ENCODE results near the gene FRMD7. TPM values are rescaled to one million over a fixed set of nuclear protein-coding genes. Genes with fewer than 3 reads are reported as not detected.

FRMD7 gene
- total and polyA plus RNA-seq, 2 experiments from 2014 or later: not detected

DNA sequence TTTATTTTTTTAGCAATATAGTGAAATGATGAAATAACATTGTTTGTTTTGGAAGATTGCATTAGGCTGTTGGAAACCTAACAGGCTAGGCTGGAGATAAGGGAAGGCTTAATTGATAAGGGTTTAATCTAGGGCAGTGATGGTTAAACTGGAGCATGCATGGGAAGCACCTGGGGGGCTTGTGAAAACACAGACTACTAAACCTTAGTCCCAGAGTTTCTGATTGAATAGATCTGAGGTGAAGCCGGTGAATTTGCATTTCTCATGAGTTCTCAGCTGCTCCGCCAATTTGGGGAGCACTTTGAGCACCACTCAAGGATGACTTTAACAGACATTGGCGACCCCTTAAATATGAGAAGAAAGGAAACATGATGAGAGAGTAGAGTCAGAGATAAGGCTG lies 93.2 kb downstream of the FRMD7 start (continued):
- TF ChIP-seq, protein P1, sequence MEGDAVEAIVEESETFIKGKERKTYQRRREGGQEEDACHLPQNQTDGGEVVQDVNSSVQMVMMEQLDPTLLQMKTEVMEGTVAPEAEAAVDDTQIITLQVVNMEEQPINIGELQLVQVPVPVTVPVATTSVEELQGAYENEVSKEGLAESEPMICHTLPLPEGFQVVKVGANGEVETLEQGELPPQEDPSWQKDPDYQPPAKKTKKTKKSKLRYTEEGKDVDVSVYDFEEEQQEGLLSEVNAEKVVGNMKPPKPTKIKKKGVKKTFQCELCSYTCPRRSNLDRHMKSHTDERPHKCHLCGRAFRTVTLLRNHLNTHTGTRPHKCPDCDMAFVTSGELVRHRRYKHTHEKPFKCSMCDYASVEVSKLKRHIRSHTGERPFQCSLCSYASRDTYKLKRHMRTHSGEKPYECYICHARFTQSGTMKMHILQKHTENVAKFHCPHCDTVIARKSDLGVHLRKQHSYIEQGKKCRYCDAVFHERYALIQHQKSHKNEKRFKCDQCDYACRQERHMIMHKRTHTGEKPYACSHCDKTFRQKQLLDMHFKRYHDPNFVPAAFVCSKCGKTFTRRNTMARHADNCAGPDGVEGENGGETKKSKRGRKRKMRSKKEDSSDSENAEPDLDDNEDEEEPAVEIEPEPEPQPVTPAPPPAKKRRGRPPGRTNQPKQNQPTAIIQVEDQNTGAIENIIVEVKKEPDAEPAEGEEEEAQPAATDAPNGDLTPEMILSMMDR (conservative IDR thresholded peaks at IDR 0.05; ENCODE audit: low read depth in 2 of 2): no peak
- TF ChIP-seq, protein P2, sequence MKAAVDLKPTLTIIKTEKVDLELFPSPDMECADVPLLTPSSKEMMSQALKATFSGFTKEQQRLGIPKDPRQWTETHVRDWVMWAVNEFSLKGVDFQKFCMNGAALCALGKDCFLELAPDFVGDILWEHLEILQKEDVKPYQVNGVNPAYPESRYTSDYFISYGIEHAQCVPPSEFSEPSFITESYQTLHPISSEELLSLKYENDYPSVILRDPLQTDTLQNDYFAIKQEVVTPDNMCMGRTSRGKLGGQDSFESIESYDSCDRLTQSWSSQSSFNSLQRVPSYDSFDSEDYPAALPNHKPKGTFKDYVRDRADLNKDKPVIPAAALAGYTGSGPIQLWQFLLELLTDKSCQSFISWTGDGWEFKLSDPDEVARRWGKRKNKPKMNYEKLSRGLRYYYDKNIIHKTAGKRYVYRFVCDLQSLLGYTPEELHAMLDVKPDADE (IDR thresholded peaks at IDR 0.05): no peak
- no peak for TF ChIP-seq JUNB (IDR thresholded peaks at IDR 0.05; ENCODE audit: unreplicated experiment)
- TF ChIP-seq, protein P3, sequence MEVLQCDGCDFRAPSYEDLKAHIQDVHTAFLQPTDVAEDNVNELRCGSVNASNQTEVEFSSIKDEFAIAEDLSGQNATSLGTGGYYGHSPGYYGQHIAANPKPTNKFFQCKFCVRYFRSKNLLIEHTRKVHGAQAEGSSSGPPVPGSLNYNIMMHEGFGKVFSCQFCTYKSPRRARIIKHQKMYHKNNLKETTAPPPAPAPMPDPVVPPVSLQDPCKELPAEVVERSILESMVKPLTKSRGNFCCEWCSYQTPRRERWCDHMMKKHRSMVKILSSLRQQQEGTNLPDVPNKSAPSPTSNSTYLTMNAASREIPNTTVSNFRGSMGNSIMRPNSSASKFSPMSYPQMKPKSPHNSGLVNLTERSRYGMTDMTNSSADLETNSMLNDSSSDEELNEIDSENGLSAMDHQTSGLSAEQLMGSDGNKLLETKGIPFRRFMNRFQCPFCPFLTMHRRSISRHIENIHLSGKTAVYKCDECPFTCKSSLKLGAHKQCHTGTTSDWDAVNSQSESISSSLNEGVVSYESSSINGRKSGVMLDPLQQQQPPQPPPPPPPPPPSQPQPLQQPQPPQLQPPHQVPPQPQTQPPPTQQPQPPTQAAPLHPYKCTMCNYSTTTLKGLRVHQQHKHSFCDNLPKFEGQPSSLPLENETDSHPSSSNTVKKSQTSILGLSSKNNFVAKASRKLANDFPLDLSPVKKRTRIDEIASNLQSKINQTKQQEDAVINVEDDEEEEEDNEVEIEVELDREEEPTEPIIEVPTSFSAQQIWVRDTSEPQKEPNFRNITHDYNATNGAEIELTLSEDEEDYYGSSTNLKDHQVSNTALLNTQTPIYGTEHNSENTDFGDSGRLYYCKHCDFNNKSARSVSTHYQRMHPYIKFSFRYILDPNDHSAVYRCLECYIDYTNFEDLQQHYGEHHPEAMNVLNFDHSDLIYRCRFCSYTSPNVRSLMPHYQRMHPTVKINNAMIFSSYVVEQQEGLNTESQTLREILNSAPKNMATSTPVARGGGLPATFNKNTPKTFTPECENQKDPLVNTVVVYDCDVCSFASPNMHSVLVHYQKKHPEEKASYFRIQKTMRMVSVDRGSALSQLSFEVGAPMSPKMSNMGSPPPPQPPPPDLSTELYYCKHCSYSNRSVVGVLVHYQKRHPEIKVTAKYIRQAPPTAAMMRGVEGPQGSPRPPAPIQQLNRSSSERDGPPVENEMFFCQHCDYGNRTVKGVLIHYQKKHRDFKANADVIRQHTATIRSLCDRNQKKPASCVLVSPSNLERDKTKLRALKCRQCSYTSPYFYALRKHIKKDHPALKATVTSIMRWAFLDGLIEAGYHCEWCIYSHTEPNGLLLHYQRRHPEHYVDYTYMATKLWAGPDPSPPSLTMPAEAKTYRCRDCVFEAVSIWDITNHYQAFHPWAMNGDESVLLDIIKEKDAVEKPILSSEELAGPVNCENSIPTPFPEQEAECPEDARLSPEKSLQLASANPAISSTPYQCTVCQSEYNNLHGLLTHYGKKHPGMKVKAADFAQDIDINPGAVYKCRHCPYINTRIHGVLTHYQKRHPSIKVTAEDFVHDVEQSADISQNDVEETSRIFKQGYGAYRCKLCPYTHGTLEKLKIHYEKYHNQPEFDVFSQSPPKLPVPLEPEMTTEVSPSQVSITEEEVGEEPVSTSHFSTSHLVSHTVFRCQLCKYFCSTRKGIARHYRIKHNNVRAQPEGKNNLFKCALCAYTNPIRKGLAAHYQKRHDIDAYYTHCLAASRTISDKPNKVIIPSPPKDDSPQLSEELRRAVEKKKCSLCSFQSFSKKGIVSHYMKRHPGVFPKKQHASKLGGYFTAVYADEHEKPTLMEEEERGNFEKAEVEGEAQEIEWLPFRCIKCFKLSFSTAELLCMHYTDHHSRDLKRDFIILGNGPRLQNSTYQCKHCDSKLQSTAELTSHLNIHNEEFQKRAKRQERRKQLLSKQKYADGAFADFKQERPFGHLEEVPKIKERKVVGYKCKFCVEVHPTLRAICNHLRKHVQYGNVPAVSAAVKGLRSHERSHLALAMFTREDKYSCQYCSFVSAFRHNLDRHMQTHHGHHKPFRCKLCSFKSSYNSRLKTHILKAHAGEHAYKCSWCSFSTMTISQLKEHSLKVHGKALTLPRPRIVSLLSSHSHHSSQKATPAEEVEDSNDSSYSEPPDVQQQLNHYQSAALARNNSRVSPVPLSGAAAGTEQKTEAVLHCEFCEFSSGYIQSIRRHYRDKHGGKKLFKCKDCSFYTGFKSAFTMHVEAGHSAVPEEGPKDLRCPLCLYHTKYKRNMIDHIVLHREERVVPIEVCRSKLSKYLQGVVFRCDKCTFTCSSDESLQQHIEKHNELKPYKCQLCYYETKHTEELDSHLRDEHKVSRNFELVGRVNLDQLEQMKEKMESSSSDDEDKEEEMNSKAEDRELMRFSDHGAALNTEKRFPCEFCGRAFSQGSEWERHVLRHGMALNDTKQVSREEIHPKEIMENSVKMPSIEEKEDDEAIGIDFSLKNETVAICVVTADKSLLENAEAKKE (CRISPR knock-in tag; IDR thresholded peaks at IDR 0.05): no peak

DNA sequence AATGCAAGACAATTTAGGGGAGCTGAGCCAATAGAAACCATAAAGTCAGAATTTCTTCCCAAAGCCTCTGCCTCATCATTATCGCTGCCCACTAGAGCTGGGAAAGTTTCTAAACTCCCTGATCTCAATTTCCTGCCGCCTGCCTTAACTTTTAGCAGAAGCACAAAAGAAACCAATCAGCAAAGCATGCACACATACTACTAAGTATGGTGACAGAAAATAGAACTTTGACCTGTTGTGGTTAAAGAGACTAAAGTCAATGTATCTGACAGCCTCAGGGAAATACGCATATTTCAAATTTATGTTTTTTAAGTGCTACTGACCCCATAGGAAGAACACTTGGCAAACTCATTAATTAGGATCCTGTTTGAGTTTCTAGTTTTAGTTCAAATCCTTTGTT lies 94.7 kb downstream of the FRMD7 start:
- ATAC-seq: no peak
- peaks cover 63% of the 10 kb centered on the region for H3K4me1 Mint-ChIP-seq
- Histone ChIP-seq H3K4me3 (no peak overlapping the region), H3K36me3 (ENCODE audit: insufficient read depth) (no peaks in the 10 kb centered on the region), H2AFZ (no peak overlapping the region), H3K79me2 (replicated peaks; ENCODE audit: insufficient read depth) (peaks cover 98% of the 10 kb centered on the region), H3K27me3 (ENCODE audit: insufficient read depth) (no peaks in the 10 kb centered on the region), H3K9me2 (ENCODE audit: insufficient read depth) (no peaks in the 10 kb centered on the region), H4K20me1 (replicated peaks; ENCODE audit: insufficient read depth) (peaks cover 16% of the 10 kb centered on the region), H3K27ac (ENCODE audit: low read depth) (no peak overlapping the region), H3K4me1 (ENCODE audit: insufficient read depth) (peaks cover 47% of the 10 kb centered on the region), H3K4me2 (no peak overlapping the region), H3F3A (replicated peaks; ENCODE audit: low read depth) (no peaks in the 10 kb centered on the region)
- no peaks in the 10 kb centered on the region for H3K9me3 Mint-ChIP-seq
- H3K27ac Mint-ChIP-seq: no peak overlapping the region
- TF ChIP-seq, protein P4, sequence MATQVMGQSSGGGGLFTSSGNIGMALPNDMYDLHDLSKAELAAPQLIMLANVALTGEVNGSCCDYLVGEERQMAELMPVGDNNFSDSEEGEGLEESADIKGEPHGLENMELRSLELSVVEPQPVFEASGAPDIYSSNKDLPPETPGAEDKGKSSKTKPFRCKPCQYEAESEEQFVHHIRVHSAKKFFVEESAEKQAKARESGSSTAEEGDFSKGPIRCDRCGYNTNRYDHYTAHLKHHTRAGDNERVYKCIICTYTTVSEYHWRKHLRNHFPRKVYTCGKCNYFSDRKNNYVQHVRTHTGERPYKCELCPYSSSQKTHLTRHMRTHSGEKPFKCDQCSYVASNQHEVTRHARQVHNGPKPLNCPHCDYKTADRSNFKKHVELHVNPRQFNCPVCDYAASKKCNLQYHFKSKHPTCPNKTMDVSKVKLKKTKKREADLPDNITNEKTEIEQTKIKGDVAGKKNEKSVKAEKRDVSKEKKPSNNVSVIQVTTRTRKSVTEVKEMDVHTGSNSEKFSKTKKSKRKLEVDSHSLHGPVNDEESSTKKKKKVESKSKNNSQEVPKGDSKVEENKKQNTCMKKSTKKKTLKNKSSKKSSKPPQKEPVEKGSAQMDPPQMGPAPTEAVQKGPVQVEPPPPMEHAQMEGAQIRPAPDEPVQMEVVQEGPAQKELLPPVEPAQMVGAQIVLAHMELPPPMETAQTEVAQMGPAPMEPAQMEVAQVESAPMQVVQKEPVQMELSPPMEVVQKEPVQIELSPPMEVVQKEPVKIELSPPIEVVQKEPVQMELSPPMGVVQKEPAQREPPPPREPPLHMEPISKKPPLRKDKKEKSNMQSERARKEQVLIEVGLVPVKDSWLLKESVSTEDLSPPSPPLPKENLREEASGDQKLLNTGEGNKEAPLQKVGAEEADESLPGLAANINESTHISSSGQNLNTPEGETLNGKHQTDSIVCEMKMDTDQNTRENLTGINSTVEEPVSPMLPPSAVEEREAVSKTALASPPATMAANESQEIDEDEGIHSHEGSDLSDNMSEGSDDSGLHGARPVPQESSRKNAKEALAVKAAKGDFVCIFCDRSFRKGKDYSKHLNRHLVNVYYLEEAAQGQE (IDR thresholded peaks at IDR 0.05; ENCODE audit: unreplicated experiment): no peak
- H3K27me3 Mint-ChIP-seq (ENCODE audit: insufficient read depth, low read depth, poor library complexity): no peaks in the 10 kb centered on the region
- peaks cover 3% of the 10 kb centered on the region; the same call in 1 of the 3 replicates for H3K36me3 Mint-ChIP-seq (ENCODE audit: low read depth)
- no peak for DNase-seq (ENCODE audit: low spot score)
- no peak overlapping the region for H3K4me3 Mint-ChIP-seq

All from GM23338 (cell line).